ENCODE results near the gene ESPN.

ESPN gene

DNA sequence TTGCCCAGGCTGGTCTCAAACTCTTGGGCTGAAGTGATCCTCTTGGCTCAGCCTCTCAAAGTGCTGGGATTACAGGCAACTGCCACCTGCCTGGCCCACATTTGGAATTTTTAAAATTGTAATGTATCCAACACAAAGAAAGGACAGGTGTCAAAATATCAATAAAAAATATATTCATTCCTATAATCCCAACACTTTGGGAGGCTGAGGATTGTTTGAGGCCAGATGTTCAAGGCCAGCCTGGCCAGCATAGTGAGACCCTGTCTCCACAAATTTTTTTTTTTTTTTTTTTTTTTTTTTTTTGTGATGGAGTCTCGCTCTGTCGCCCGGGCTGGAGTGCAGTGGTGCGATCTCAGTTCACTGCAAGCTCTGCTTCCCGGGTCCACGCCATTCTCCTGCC, 14.8 kb upstream of the ESPN start:
- DNase-seq (ENCODE audit: low spot score): no peak

GRCh38 chr1:6410248-6410893, 14.2 kb upstream of the ESPN start:
- no peak for DNase-seq (ENCODE audit: low spot score)

- no peak for DNase-seq (ENCODE audit: low spot score)
Observed at GRCh38 chr1:6412896-6413295, 11.7 kb upstream of the ESPN start.

- no peak for DNase-seq (ENCODE audit: low spot score)
Observed at GRCh38 chr1:6414443-6414844, 10.1 kb upstream of the ESPN start.

DNA sequence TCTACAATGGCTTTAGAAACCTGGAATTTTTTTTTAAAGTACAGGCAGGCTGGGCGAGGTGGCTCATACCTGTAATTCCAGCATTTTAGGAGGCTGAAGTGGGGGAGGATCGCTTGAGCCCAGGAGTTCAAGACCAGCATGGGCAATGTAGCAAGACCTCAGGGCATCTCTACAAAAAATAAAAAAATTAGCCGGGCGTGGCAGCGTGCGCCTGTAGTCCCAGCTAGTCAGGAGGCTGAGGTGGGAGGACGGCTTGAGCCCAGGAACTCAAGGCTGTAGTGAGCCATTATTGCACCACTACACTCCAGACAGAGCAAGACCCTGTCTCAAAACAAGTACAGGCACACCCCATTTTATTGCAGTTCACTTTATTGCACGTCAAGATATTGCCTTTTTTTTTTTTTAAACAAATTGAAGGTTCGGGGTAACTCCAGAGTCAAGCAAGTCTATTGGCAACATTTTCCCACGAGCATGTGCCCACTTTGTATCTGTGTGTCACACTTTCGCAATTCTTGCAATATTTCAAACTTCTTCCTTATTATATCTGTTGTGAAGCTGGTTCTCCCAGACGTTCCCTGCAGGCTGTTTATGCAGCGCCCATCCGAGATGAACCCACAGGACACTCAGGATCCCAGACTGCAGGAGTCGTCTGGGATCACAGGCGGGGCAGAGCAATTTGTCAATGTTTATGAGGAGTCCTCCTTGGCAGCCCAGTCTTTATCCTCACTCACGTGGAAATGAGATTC, 9.5 kb upstream of the ESPN start:
- no peak for DNase-seq (ENCODE audit: low spot score)

DNA sequence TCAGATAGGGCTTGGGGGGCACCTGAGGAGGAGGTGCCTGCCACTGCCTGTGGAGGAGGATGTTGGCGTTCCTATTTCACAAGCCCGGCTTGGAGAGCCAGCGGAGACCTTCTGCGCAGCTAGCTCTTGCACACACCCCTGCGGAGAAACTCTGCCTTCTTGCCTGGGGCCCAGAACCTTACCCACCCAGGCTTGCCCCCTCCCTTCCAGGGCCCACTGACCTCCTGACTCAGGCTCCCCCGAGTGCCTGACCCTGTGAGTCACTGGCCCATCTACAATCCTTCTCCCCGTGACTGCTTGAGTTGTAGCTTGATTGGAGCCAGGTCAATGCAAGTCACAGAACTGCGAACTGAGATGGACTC, 8.3 kb upstream of the ESPN start:
- no peak for DNase-seq (ENCODE audit: low spot score)

DNA sequence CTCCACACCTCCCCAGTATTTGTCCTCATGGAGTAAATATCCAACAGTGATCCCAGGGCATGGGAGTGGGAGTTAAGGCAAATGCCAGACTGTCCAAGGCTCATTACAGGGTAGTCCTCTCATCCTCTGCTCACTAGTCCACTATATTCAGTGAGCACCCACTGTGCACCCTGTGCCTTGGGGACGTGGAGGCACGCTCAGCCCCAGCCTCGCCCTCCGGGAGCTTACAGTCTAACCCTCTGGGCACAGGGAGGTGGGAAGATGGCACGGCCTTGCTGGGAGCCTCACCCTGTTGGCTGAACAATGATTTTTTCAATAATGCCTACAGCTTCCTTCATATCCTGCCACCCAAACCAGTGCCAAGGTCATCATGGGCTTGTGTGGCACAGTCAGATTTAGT, 7.7 kb upstream of the ESPN start:
- no peak for DNase-seq (ENCODE audit: low spot score)

DNA sequence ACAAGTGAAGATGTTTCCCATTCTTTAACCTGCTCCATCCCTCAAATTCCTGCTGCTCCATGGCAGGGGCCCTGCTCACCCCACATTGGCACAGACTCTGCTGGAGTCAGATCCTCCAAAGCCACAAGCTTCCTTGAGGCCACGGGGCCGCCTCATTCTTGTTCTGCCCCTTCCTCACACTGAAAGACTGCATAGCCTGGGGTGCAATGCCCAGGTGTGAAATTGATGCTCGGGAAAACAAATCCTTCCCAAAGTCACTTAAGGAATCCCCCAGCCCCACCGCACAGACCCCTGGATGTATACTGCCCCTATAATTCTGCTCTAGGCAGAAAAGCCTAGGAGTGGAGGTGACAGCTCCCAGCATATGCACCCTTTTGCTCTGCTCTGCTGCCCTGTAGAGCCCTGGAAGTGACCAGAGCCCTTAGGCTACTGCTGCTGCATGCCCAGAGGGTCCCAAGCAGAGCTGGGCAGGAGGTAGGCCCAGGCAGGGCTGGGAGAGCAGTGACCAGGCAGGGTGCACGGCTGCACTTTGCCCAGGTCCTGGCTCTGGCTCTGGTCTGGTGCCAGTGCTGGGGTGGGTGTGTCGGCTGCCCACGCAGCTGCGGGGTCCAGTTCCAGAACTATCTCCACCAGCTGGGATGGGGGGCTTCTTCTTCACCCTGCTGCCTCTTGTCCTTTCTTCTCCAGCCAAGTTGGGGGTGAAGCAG, 6.5 kb upstream of the ESPN start:
- DNase-seq (ENCODE audit: low spot score): no peak

DNA sequence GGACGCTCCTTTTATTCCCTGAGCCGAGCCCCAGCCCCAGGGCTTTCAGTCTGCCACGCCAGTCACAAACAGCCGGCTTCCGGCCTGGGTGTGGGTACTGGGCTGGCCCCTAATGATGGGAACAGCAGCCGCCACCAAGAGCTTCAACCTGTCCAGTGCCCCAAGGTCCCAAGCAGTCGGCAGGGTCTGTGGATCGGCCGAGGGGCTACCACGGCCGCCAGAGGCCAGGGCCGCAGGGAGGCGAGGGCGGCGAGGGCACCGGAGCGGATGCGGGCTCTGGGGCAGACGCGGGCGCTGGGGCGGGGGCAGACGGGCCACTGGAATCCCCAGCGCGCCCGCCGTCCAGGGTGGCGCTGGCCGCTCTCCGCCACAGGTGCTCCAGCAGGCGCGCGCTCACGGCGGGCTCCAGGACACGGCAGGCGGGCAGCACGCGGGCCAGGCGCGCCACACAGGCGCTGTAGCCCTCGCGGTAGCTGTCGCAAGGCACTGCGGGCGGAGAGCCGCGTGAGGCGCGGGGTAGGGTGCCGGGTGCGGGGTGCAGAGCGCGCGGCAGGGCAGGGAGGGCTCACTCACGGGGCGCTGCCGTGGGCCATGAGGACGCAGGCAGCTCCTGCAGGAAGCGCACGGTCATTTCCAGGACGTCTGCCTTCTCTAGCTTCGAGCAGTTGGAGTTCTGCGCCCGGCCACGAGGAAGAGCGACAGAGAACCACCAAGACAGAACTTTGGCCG, 5.7 kb upstream of the ESPN start:
- no peak for DNase-seq (ENCODE audit: low spot score)

DNA sequence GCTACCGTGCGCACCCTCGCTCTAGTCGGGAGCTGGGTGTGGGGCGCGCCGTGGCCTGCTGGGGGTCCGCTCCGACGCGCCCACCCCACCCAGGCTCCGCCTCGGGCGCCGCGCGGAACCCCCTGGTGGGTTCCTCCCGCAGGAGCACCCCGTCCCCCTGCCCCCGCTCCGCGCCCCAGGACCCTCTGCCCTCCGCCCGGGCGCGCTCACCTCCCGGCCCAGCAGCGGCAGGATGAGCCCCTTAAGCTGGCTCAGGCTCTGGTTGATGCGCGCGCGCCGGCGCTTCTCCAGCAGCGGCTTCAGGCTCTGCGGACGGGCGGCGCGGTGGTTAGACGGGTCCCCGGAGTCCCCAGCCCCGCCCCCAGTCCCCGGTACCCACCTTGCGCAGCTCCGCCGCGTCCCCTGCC, 5.2 kb upstream of the ESPN start:
- DNase-seq (ENCODE audit: low spot score): no peak

DNA sequence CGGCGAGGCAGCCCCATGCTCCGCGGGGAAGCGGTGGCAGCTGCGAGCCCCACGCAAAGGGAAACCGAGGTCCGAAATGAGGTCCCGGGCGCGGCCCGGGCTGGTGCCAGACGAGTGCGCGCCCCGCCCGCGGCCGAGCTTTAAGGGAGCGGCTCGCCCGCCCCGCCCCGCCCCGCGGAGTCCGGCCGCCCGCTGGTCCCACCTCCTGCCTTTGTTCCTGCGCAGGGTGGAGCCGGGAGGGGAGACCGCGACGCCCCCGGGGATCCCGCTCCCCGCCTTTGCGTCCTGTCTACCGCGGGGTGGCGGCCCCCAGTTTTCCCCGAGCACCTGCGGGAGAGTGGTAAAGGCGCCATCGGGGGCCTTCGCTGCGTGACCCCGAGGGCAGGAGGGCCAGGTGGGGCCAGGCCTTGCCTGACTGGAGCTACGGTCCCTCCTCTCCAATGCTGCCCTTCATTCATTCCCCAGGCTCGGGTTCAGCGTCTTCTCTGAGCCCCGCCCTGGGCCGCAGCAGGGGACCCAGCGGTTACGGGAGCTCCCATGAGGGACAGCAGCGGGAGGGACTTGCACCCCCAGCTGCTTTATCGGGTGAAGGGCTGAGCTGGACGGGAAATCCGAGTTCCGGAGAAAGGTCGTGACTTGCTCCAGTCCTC, 4.6 kb upstream of the ESPN start, which contains the start of gene HES2:
Gene HES2 (minus strand): TSS at position 116 of the 650 bp plus-strand sequence. CDS start 99 bp downstream, at position 17.
- no peak for DNase-seq (ENCODE audit: low spot score)

DNA sequence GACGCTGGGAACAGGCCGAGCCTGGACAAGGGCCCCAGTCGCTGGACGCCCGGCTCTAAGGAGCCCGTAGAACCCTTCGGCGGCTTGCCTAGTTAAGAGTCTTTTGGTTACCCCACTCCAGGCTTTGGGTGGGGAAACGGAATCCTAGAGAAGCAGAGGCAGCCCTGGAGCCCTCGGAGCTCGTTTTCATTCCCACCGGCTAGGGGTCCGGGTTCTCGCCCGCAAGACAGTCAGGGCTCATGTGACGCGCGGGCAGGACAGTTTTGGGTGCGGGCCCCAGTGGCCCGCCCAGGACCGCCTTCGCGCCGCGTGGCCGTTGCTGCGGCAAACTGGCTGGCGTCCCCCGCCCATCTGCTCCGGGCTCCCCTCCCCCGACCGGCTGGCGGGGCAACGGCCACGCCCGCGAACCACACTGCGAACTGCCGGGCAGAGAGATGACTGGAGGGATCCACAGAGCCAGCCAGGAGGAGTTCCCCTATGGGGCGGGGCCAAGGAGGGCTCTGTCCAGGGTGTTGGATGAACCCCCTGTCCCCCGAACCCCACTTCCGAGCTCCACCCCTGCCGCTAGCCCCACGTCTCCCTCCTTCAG, 4.0 kb upstream of the ESPN start:
- DNase-seq (ENCODE audit: low spot score): no peak

- no peak for DNase-seq (ENCODE audit: low spot score)
Observed at GRCh38 chr1:6421266-6421665, 3.3 kb upstream of the ESPN start.

GRCh38 chr1:6423321-6423999, 1.1 kb upstream of the ESPN start:
- DNase-seq (ENCODE audit: low spot score): no peak

DNA sequence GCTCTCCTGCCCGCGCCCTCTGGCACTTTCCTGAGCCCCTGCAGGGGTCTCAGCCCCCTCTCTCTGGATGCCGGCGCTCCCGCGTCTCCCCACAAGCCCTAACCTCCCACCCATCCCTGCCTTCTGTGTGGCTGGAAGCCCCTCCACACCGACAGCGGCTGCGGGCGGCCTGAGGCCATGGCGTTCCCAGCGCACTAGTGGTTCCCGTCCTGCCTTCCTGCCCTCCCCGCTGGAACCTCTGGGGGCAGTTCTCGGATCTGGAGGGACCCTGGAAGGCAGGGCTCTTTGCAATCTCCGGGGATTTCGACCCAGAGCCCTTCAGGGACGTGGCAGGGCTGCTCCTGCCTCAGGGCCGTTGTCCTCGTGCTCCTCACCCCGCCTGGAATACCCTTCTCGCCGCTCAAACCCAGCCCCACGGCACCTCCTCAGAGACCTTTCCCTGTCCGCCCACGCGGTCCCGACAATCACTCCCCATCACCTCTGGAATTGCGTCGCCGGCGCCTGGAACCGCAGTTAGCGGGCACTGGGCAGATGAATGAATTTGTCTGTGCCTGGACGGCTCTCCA, 493 bp upstream of the ESPN start:
- no peak for DNase-seq (ENCODE audit: low spot score)

- no peak for DNase-seq (ENCODE audit: low spot score)
Observed at GRCh38 chr1:6425658-6426057, 1.1 kb downstream of the ESPN start.

DNA sequence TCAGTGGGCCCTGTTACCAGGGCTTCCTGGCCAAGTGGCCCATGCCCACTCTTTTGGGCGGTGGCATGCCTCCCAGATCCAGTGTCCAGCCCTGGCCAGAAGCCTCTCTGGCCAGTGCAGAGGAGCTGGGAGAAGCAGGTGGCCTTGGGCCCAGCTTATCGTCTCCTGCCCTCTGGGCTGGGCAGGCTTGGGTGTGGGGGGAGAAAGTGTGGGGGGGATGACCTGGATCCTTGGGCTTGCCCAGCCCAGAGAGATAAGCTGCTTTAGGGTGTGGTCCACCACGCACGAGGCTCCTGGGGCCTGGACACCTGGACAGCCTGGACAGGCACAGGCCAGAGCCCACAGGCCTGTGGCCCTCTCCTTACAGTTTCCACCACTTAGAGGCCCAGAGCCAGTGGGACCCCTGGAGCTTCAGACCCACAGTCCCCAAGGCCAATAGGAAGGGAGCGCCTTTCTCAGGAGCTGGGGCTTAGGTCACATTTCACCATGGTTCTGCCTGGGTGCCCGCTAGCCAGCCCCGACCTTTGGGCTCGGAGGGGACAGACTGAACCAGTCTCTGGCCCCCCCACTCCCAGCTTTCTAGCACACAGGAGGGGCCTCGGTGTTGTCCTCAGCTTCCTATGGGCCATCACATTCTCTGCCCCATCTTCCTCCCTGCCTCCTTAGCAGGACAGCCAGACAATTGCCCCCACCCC, 1.8 kb downstream of the ESPN start:
- DNase-seq (ENCODE audit: low spot score): no peak

DNA sequence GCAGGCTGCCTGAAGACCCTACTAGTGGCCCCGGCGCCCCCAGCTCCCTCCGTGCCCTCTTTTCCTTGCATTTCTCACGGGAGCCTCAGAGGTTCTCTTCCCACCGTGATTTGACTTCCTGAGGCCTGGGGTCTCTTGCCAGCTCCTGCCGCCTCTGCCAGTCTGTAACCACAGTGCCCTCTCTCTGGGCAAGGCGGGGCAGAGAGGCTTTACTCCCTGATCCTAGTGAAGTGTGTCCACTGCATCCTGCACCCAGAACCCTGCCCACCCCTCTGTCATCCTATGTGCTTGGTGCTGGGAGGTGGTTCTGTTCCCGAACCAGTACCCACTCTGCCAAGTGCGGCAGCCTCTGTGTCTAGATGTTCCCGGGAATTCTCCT, 2.4 kb downstream of the ESPN start:
- DNase-seq (ENCODE audit: low spot score): no peak

DNA sequence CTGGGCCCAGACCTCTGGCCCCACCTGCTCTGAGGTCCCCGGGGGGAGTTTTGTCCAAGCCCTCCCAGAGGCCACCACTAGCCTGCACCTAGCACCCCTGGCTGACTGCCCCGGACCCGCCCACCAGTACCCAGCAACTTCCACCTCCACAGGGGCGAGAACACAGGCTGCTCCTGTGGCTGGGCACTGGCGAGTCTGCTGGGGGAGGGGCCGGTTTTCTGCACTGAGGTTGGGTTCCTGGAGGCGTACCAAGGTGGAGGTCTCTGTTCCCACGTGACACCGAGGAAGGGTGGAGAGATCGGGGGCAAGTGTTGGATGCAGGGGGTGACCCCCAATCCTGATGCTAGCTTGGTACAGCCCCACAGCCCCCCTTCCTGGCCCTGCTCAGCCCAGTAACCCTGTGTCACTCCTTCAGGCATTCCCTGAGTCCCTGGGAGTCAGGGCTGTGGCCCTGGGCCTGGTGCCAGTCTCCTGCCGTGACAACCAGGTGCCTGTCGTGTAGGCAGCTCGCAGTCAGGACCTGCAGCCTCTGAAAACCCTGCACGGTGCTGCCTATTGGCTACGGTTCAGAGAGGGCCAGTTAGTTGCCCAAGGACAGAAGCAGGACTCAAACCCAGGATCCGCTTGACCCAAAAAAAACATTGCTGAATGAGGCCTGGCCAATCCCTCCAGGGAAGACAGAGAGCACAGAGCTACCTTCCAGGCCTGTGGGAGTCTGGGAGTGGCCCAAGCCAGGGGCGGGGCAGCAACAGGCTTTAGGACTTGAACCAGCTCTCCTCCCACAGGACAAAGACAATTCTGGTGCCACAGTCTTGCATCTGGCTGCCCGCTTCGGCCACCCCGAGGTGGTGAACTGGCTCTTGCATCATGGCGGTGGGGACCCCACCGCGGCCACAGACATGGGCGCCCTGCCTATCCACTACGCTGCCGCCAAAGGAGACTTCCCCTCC, 3.1 kb downstream of the ESPN start:
- no peak for DNase-seq (ENCODE audit: low spot score)

Measured in putamen (tissue), 1 donor.